D721Med (cell line): ENCODE data around the gene IFNLR1.

ENCODE experiments used
- DNase-seq: peaks from one replicate; pipeline ENCODE4 v3.0.0; 2011; ENCODE audit warnings: low spot score; ENCODE audit not compliant: insufficient read length
- FAIRE-seq: peaks from 2 replicates; lab custom pipeline; 2011; peaks lifted over from hg19 to GRCh38; lab: Jason Lieb, UNC
- TF ChIP-seq, protein P1 (sequence below): IDR thresholded peaks from 2 replicates; pipeline ENCODE4 v1.5.1; 2012; ENCODE audit warnings: mild to moderate bottlenecking, control low read depth; ENCODE audit not compliant: insufficient read depth; ENCODE audit errors: missing control alignments

IFNLR1 gene

GRCh38 chr1:24199291-24199900 lies 12.3 kb upstream of the IFNLR1 start:
- DNase-seq (no peak), FAIRE-seq (no peak)
- TF ChIP-seq, protein P1, sequence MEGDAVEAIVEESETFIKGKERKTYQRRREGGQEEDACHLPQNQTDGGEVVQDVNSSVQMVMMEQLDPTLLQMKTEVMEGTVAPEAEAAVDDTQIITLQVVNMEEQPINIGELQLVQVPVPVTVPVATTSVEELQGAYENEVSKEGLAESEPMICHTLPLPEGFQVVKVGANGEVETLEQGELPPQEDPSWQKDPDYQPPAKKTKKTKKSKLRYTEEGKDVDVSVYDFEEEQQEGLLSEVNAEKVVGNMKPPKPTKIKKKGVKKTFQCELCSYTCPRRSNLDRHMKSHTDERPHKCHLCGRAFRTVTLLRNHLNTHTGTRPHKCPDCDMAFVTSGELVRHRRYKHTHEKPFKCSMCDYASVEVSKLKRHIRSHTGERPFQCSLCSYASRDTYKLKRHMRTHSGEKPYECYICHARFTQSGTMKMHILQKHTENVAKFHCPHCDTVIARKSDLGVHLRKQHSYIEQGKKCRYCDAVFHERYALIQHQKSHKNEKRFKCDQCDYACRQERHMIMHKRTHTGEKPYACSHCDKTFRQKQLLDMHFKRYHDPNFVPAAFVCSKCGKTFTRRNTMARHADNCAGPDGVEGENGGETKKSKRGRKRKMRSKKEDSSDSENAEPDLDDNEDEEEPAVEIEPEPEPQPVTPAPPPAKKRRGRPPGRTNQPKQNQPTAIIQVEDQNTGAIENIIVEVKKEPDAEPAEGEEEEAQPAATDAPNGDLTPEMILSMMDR, result peak; percentile 88

DNA sequence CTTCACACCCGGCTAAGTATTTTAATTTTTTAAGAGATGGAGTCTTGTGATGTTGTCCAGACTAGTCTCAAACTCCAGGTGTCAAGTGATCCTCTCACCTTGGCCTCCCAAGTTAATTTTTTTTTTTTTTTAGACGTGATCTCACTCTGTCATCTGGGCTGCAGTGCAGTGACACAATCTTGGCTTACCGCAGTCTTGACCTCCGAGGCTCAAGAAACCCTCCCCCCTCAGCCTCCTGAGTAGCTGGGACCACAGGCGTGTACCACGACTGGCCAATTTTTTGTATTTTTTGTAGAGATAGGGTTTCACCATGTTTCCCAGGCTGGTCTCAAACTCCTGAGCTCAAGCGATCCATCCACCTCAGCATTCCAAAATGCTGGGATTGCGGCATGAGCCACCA lies 11.7 kb upstream of the IFNLR1 start:
- no peak for FAIRE-seq

DNA sequence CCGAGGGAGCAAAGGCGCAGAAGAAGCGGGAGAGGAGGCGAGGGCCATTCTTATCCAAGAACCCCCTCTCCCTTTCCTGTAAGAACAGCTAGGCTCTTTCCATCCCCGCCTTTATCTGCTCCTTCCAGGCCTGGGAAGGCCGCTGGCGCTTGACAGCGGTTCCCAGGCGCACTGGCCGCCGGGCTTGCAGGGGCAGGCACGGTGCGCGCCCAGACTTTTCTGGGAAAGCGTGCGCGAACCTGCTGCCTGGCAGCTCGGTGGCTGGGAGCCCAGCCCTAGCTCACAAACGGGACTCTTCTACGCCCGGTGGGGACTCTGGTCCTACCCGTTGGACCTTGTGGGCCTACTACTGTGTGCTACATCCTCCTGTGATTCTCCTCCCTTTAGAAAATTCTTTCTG lies 8.8 kb upstream of the IFNLR1 start:
- FAIRE-seq (no peak), DNase-seq (no peak)
- TF ChIP-seq, protein P1, result no peak

More for the DNA sequence above, 11.7 kb upstream of the IFNLR1 start:
- DNase-seq, result no peak
- TF ChIP-seq, protein P1, result no peak

GRCh38 chr1:24195136-24195535 lies 8.0 kb upstream of the IFNLR1 start:
- TF ChIP-seq, protein P1, result no peak
- no peak for DNase-seq
- FAIRE-seq, result no peak

DNA sequence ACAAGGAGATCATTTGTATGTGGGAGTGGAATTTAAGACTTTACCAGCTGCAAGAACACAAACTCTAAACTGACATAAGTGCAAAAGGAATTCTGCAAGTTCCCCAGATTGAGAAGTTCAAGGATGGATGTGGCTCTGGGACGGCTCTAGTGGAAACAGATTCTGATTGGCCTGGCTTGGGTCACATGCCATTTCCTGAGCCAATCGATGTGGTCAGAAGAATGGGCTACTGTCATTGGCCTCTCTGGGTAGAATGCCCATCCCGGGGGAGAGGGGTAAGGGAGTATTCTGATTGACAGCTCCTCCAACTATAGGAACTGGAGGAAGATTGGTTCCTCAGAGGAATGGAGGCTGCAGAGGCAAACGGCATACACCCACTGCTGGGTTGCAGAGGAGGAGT lies 6.0 kb upstream of the IFNLR1 start:
- FAIRE-seq, result no peak
- DNase-seq, result no peak
- TF ChIP-seq, protein P1, result no peak

- FAIRE-seq (no peak), DNase-seq (no peak)
- TF ChIP-seq, protein P1, result no peak
These were observed 4.8 kb upstream of the IFNLR1 start for GRCh38 chr1:24191860-24192259.

DNA sequence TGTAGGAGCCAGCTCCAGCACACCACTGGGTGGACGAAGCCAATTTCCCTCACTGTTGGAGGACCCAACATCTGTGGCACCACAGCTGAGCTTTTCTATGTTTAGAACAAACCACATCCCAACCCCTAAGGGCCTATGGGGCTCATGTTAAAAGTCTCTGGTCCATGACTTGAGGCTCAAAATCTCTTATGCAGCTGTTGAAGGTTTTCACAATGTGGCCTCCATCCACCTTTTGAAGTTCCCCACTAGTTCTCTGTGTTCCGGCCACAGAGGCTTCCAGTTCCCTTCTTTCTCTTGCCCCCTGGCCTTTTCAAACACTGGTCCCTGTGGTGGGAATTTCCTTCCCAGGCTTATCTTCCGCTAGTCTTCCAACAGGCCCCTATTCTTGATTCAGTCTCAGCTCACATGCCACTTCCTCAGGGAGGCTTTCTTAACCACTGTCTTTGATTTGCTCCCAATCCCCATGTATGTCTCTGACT lies 3.9 kb upstream of the IFNLR1 start:
- TF ChIP-seq, protein P1, result no peak
- DNase-seq (no peak), FAIRE-seq (no peak)
